GM12874 (cell line): ENCODE data around the gene C11orf21.

Experiments
- TF ChIP-seq, protein P1 (sequence below): IDR thresholded peaks from 2 replicates; pipeline ENCODE4 v1.5.1; 2011; ENCODE audit warnings: low read depth, mild to moderate bottlenecking, control low read depth, low read length, moderate library complexity; ENCODE audit not compliant: insufficient read depth

C11orf21 gene

DNA sequence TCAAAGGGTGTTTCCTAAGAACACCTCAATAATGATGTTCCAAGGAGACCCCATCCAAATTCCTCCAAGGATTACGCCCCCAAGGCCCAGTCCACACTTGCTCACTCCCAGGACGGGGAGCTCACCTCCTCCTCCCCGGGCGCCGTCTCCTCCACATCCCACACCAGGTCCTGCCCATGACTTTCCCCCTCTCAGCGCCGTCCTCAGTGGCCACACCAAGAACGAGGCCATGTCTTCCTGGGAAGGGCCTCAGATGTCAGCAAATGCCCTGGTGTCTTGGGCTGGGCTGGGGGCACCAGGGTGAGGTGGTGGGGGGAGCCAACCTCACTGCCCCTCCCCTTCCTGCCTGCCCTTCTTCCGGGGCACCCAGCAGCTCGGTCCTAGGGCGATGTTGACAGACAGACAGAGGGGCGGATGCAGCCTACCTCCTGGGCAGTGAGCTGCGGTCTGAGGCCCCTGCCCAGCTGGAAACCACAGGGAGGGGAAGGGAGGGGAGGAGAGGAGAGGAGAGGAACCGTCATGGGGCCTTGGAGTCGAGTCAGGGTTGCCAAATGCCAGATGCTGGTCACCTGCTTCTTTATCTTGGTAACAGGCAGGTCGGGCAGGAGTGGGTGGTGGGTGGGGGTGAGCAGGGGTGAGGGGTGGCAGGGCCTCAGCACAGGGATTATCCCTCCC lies at the start of gene C11orf21, which contains the start of gene TSPAN32:
C11orf21 (minus strand) TSS at position 288 of the 675 bp plus-strand sequence; CDS start at position 178, 110 bp downstream.
TSPAN32 (plus strand) TSS at position 383 of the 675 bp plus-strand sequence; CDS start at position 520, 137 bp downstream.
- TF ChIP-seq, protein P1, sequence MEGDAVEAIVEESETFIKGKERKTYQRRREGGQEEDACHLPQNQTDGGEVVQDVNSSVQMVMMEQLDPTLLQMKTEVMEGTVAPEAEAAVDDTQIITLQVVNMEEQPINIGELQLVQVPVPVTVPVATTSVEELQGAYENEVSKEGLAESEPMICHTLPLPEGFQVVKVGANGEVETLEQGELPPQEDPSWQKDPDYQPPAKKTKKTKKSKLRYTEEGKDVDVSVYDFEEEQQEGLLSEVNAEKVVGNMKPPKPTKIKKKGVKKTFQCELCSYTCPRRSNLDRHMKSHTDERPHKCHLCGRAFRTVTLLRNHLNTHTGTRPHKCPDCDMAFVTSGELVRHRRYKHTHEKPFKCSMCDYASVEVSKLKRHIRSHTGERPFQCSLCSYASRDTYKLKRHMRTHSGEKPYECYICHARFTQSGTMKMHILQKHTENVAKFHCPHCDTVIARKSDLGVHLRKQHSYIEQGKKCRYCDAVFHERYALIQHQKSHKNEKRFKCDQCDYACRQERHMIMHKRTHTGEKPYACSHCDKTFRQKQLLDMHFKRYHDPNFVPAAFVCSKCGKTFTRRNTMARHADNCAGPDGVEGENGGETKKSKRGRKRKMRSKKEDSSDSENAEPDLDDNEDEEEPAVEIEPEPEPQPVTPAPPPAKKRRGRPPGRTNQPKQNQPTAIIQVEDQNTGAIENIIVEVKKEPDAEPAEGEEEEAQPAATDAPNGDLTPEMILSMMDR: no peak

- TF ChIP-seq, protein P1: no peak
Measured at GRCh38 chr11:2348986-2349385, 47.3 kb upstream of the C11orf21 start.

DNA sequence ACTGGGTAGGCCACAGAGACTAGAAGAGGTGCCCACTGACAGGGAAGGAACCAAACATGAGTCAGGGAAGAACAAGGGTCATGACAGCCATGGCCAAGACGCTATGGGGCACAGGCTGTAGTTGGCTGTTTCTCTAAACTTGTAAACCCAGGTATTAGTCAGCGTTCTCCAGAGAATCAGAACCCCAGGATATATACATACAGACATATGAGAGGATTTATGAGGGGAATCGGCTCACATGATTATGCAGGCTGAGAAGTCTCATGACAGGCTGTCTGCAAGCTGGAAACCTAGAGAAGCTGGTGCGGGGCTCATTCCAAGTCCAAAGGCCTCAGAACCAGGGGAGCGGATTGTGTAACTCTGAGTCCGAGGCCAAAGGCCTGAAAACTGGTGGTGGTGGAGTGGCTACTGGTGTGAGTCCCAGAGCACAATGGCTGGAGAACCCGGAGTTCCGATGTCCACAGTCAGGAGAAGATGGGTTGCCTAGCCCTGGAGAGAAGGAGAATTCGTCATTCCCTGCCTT lies 45.7 kb upstream of the C11orf21 start:
- TF ChIP-seq, protein P1: no peak

- TF ChIP-seq, protein P1: no peak
Measured at GRCh38 chr11:2346586-2347307, 45.0 kb upstream of the C11orf21 start.

GRCh38 chr11:2346014-2346413 lies 44.3 kb upstream of the C11orf21 start:
- TF ChIP-seq, protein P1: no peak

- TF ChIP-seq, protein P1: no peak
Measured at GRCh38 chr11:2345050-2345449, 43.3 kb upstream of the C11orf21 start.

GRCh38 chr11:2343502-2343901 lies 41.8 kb upstream of the C11orf21 start:
- TF ChIP-seq, protein P1: no peak
